AG08395 (cell line): ENCODE data around the gene ZBTB46.

Experiments used
- DNase-seq: peaks from one replicate; pipeline ENCODE4 v3.0.0; 2012; ENCODE audit warnings: mixed read lengths, low spot score

ZBTB46 gene

DNA sequence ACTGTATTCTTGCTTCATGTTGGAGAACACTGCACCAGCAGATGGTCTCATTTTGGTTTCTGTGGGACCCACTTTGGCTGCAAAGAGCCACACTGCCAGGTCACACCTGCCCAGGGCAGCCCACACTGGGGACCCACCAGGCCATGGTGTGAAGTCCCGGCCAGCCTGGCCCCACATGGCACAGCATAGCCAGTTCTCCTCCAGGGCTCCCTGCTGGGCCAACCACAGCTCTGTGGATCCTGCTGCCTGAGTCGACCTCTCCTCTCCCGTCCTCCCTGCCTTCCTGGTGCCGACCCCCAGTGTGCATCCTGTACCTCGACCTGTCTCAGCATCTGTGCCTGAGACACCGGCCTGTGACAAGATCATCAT is 126.3 kb downstream of the ZBTB46 start:
- DNase-seq, result no peak

DNA sequence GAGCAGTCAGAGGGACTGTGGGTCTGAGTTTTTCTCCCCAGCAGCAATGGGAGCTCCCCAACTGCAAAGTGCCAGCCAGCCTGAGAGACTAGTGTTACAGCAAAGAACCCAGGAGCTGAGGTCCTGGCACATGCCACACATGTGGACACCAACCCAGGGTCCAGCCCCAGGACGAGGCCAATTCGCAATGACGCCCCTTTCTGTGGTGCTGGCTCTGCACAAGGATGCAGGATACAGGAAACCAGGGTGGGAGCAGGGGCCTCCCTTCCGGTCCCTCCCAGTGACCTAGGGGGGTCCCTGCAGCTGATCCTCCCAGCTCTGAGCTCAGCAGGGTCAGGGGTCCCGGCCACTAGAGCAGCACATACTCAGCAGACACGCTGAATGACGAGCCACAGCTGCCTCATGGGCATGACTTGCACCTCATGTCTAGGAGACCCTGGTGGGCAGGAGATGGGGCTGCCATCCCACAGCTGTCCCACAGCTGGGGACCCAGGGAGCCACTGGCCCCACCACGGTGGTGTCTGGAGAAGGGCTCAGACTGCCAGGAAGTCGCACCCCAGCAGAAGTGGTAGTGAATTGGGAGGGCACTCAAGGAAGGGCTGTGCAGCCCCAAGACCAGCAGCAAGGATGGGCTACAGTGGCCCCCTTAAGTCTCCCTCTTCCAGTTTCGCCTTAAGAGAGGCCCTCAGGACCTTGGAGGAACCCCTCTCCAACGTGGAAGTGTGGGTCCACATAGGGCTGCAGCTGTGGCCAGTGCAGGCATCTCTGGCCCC is 126.9 kb downstream of the ZBTB46 start:
- DNase-seq, result no peak

DNA sequence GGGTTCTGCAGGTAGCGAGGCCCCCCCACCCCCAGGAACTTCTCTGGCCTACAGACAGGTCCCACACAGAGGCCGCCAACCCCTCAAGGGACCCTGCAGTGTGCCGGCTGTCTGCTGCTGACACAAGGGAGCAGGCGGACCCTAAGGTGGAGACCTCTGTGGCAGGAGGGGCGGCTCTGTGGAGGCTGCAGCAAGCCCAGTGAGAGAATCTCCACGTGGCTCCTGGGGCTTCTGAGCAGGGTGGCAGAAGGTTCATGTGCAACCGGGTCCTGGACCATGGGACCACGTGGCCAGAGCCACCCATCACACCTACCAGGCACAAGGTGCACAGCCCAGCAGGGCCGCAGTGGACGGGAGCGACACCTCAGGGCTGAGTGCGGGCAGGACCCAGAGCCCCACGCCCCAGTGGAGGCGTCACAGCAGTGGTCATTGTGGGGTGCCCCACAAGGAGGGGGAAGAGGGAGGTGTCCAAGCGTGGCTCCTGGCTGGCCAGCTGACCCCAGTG is 127.5 kb downstream of the ZBTB46 start:
- no peak for DNase-seq

DNA sequence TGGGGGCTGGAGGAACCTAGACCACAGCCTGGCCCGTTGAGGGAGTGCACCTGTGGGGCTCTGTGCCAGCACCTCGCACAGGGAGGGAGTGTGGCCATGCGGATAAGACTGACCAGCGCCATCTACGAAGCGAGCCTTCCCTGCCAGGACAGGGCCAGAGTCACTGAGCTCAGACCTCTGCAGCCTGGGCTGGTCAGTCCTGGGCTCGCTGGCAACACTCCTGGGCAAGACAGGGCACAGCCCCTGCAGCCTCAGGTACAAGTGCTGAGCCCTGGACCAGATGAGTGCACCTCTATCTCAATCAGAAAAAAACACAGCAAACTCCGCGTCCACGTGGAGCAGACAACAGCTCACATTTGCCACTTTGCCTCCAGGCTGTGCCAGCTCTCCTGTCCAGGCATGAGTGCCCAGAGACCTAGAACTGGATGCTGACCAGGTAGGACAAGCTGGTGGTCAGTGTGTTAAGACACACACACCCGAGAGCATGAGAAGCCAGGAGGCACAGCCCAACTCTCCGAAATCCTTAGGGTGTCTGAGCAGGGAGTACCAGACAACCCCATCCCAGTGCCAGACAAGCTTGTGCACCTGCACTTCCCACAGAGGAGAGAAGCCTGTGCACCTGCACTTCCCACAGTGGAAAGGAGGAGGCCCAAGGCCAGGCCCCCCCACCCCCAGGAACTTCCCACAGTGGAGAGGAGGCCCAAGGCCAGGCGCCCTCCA is 128.2 kb downstream of the ZBTB46 start:
- no peak for DNase-seq

DNA sequence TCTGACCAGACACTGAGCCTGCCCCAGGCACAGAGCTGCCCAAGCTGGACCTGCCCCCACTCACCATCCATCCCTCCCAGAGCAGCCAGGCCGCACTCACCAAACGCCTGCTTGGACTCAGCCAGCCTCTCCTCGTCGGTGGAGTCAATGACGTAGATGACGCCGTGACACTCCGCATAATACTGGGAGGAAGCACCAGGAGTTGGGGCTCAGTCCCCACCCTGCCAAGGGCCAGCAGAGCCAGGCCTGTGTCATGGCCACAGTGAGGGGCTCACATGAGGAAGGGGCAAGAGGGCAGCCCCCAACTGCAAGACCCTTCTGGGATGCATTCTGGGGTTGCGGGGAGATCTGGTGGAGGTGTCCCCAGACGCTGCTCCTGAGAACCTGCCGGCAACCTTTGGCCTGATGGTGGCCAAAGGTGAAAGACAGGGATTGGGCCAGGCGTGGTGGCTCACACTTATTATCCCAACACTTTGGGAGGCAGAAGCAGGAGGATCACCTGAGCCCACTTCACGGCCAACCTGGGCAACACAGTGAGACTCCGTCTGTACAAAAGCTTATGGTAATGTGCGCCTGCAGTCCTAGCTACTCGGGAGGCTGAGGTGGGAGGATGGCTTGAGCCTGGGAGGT is 128.9 kb downstream of the ZBTB46 start:
- DNase-seq, result no peak

DNA sequence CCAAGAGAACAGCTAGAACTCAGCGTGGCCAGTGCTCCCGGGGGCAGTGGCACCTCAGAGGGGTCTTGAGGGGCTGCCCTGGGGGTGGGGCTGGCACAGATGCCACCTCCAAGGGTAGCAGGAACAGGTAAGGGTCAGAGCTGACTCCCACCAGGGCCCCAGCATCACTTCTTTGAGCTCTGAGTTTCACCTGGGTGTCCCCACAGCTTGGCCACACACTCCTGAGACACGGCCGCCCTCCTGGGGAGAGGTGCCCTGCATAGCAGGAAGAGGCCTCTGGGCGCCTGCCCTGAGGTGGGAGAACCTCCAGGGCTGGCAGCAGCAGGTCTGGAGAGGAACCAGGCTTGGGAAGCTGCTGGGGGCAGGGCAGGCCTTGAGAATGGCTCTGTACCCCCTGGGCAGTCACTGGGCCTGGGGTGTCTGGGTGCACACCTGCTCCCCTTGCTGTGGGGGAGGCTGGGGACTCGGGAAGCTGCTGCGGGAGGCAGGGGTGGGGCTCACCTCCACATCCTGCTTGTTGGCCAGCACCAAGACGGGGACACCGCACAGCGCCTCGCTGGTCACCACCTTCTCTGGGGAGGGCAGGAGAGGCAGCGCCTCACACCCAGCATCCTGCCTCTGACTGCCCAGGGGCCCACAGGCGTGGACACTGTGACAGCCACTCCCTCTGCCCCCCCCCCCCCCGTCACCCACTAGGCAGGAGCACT is 129.6 kb downstream of the ZBTB46 start:
- DNase-seq, result no peak

DNA sequence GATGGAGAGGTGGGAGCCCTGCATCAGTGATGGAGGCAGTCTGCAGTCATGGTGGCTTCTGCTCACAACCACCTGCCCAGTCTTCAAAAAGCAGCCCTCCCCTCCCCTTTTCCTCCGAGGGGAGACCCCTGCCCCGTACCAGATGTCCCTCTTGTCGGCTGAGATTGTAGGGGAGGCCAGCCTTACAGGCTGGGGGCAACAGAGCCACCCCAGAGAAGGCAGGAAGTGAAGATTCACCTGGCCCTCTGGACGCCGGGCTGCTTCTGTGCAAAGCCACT is 130.1 kb downstream of the ZBTB46 start:
- DNase-seq, result no peak

DNA sequence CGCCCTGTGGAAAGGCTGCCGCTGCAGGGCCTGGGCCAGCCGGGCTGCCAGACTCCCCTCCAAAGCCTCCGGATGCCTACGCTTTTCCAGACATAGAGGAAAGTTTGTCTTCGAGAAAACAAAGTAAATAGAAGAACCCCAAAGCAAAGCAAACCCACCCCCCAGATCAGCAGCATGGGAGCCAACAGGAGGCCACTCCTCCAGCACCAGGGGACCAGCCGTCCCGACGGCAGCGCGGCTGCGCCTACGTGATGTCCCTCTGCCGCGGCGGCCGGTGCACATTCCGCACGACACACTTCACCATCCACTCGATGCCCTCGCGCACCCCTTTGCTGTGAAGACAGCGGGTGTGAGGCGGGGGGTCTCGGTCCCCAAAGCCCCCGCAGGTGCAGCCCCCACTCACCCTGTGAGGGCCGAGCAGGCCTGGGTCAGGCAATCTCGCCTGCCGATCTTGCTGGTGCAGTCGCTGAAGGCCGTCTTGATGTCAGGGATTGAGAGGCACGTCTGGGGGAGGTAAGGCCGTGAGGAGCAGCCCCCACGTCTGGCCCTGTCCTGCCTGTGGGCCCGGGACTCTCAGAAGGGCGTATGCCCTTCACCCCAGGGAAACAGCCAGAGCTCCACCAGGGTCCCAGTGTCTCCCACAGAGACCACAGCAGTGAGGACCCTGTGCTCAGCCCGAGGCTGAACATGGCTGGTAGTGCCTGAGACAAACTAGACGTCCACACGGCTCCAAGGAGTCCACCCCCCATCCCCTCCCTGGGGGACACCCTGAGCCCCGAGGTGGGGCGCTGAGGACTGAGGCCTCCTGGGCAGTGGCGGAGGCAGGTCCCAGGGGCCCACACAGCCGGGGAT is 130.6 kb downstream of the ZBTB46 start:
- DNase-seq, result no peak

DNA sequence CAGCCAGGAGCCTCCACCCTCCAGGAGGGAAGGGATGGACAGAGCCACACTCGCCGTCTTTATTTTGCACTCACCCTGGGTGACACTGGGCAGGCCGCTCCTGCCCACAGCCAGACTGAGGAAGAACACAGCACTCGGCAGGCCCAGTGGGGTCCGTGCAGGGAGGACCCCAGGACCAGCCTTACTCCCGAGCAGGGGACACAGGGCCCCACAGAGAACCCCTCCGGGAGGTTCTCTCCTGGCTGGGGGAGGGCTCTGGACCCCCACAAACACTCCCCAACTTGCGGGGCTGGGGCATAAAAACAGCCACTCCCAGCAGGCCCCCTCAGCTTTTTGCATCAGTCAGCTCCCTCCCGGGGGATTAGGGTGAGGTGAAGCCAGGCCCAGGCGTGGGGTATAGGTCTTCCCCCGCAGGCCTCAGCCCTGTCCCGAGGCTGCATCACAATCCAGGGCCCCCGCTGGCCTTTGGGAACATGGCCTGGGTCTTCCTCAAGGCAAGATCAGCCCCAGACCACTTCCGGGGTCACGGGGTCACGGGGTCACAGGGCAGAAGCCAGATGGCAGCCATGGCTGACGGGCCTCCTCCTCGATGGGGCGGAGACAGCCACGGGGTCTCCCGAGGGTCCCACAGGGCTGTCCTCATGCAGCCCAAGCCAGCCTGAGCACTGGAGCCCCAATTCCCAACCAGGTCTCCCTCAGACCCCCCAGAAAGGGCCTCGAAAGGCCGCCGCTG is 131.4 kb downstream of the ZBTB46 start:
- no peak for DNase-seq

DNA sequence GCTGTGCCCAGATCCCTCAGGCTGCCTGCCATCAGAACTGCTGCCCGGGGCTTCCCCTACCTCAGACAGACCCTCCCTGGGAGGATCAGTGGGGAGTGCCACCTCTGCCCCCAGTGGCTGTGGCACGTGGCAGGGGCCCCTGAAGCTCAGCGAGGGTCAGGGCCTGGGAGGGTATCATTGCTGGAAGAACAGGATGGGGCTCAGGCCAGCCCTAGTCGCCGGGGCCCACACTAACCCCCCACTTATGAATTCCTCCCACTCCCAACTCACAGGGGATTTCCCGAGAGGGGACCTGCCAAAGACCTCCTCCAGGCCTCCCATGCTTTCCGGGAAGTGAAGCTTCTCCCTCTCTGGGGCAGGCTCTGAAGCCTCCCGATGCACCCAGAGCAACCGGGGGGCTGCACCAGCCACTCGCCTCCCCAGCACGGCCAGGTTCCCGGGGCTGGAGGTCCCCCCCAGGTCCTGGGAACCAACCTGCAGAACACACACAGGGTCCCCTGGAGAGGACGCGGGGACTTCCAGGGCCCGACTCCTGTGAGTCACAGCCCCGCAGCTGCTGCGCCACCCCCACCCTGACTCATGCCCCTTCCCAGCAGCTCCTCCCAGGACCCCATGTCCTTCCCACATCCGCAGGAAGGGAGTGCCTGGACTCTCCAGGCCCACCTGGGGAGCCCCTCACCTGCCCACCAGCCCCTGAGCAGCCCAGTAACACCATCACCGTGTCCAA is 132.2 kb downstream of the ZBTB46 start:
- DNase-seq, result peak; percentile 93

DNA sequence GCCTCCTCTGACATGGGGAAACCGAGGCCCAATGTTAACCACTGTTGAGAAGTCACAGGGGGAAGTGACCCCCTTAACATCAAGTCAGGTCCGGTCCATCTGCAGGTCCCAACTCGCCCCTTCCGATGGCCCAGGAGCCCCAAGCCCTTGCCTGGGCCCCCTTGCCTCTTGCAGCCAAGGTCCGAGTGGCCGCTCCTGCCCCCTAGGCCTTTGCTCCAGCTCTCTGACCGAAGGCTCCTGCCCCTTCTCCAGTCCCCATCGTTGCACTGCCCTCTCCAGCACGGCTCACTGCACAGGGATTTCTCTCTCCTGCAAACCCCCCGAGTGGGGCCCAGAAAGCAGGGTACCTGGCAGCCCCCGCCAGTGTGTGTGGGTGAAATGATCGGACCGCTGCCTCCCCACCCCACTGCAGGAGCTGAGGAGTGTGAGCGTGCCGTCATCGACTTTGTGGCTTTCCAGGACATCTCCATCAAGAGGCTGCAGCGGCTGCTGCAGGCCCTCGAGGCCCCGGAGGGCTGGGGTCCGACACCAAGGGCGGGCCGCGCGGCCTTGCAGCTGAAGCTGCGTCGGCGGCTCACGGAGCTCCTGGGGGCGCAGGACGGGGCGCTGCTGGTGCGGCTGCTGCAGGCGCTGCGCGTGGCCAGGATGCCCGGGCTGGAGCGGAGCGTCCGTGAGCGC is 133.1 kb downstream of the ZBTB46 start:
- no peak for DNase-seq

DNA sequence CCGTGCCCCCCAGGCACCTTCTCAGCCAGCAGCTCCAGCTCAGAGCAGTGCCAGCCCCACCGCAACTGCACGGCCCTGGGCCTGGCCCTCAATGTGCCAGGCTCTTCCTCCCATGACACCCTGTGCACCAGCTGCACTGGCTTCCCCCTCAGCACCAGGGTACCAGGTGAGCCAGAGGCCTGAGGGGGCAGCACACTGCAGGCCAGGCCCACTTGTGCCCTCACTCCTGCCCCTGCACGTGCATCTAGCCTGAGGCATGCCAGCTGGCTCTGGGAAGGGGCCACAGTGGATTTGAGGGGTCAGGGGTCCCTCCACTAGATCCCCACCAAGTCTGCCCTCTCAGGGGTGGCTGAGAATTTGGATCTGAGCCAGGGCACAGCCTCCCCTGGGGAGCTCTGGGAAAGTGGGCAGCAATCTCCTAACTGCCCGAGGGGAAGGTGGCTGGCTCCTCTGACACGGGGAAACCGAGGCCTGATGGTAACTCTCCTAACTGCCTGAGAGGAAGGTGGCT is 133.7 kb downstream of the ZBTB46 start:
- no peak for DNase-seq

DNA sequence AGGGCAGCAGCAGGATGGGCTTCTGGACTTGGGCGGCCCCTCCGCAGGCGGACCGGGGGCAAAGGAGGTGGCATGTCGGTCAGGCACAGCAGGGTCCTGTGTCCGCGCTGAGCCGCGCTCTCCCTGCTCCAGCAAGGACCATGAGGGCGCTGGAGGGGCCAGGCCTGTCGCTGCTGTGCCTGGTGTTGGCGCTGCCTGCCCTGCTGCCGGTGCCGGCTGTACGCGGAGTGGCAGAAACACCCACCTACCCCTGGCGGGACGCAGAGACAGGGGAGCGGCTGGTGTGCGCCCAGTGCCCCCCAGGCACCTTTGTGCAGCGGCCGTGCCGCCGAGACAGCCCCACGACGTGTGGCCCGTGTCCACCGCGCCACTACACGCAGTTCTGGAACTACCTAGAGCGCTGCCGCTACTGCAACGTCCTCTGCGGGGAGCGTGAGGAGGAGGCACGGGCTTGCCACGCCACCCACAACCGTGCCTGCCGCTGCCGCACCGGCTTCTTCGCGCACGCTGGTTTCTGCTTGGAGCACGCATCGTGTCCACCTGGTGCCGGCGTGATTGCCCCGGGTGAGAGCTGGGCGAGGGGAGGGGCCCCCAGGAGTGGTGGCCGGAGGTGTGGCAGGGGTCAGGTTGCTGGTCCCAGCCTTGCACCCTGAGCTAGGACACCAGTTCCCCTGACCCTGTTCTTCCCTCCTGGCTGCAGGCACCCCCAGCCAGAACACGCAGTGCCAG is 134.3 kb downstream of the ZBTB46 start, which contains the start of gene TNFRSF6B:
Gene TNFRSF6B, plus strand, starts transcription at position 25 of the 729 bp plus-strand sequence. Its CDS starts 116 bp downstream, at position 141.
- DNase-seq, result no peak

DNA sequence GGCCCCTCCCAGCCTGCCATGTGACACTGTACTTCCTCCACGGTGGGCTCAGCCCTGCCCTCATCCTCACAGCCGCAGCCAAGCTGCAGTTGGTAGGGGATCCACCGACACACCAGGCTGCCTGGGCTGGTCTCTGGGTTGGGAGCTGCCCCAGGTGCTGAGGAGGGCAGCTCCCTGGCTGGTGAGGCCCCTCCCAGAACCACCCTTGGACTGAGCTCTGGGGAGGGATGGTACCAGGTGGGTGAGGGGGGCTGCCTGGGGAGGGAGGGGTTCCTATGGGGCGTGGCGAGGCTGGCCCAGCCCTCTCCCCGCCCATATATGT is 134.8 kb downstream of the ZBTB46 start:
- DNase-seq, result no peak

DNA sequence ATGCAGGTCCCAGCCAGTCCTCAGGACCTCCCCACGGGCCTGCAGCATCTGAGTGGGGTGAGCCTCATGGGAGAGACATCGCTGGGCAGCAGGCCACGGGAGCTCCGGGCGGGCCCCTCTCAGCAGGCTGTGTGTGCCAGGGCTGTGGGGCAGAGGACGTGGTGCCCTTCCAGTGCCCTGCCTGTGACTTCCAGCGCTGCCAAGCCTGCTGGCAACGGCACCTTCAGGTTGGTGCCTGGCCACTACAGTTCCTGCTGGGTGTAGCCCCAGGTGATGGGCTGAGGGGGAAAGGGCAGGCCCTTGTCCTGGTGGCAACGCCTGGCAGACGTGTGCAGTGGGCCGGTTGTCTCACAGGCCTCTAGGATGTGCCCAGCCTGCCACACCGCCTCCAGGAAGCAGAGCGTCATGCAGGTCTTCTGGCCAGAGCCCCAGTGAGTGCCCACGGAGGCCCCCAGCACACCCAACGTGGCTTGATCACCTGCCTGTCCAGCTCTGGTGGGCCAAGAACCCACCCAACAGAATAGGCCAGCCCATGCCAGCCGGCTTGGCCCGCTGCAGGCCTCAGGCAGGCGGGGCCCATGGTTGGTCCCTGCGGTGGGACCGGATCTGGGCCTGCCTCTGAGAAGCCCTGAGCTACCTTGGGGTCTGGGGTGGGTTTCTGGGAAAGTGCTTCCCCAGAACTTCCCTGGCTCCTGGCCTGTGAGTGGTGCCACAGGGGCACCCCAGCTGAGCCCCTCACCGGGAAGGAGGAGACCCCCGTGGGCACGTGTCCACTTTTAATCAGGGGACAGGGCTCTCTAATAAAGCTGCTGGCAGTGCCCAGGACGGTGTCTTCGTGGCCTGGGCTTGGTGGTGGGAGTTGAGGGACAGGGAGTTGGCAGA is 135.4 kb downstream of the ZBTB46 start:
- no peak for DNase-seq

DNA sequence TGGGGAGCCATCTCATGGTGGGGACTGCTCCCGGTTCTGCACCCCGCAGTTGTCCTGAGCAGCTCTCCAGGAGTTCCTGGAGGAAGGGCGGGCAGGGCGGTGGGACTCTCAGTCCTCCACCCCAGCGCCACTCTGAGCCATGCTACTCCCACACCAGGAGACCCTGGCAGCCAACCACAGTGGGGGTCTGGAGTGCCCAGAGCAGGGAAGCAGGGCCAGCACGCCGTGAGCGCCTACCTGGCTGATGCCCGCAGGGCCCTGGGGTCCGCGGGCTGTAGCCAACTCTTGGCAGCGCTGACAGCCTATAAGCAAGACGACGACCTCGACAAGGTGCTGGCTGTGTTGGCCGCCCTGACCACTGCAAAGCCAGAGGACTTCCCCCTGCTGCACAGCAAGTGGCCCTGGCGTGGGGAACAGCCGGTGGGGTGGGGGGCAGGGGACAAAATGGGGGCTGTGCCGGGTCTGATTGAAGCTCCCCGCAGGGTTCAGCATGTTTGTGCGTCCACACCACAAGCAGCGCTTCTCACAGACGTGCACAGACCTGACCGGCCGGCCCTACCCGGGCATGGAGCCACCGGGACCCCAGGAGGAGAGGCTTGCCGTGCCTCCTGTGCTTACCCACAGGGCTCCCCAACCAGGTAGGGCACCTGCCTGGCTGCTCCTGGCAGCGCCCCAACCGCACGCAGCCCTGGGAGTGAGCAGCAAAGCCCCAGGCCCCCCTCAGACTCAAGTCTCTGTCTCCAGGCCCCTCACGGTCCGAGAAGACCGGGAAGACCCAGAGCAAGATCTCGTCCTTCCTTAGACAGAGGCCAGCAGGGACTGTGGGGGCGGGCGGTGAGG is 136.3 kb downstream of the ZBTB46 start:
- DNase-seq, result no peak
